ENCODE results near the gene LRFN2. TPM values are rescaled to one million over a fixed set of nuclear protein-coding genes. Genes with fewer than 3 reads are reported as not detected.

The LRFN2 gene
- total and polyA plus RNA-seq, 4 donors = under 0.01 to 0.01 TPM; not detected in 2

DNA sequence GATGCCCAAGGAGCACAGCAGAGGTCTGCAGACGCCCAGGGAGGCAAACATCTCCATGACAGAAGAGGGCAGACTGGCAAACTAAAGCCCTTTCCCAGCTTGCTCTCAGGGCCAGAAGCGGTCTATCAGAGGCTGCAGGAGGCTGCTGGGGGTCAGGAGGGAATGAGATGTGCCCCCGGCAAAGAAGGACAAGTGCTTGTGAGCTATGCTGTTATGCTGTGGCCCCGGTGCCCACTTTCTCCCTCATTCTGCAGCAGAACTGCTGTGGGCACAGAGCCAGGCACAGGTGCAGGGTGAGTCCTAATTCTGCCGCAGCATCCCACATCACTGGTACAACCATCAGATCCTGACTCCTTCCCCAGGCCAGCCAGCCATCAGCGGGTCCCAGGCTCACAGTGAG lies 46.4 kb downstream of the LRFN2 start:
- DNase-seq (ENCODE audit: low spot score) = no peak
- WGBS = 84% methylated on average over 6 of the region's 6 CpGs
- Histone ChIP-seq H3K4me3 (ENCODE audit: low read depth in 1 of 3, low read length in 3 of 3) (no peak overlapping the region), H3K4me1 (ENCODE audit: control insufficient read depth in 4 of 4, insufficient read depth in 4 of 4, low read length in 3 of 4) (no peaks in the 10 kb centered on the region), H3K9me3 (ENCODE audit: control insufficient read depth in 4 of 4, low read length in 3 of 4) (no peaks in the 10 kb centered on the region), H3K27ac (ENCODE audit: low read depth in 1 of 2, low read length in 2 of 2) (no peak overlapping the region), H3K36me3 (ENCODE audit: control insufficient read depth in 4 of 4, insufficient read depth in 3 of 4, low read depth in 1 of 4, low read length in 3 of 4) (no peaks in the 10 kb centered on the region), H3K9ac (ENCODE audit: low read depth in 1 of 2, low read length in 2 of 2) (no peak overlapping the region), H3K27me3 (ENCODE audit: control insufficient read depth in 4 of 4, insufficient read depth in 4 of 4, low read length in 3 of 4) (no peaks in the 10 kb centered on the region)
- TF ChIP-seq HNF4A (conservative IDR thresholded peaks at IDR 0.05) (no peak), TAF1 (conservative IDR thresholded peaks at IDR 0.05) (no peak), NR2F2 (IDR thresholded peaks at IDR 0.05) (no peak), RAD21 (IDR thresholded peaks at IDR 0.05) (no peak), CTCF (IDR thresholded peaks at IDR 0.05; ENCODE audit: low read depth, low read length, missing input control) (no peak), SP1 (IDR thresholded peaks at IDR 0.05) (no peak), JUND (IDR thresholded peaks at IDR 0.05) (no peak), RXRA (IDR thresholded peaks at IDR 0.05) (no peak), FOXA1 (IDR thresholded peaks at IDR 0.05) (no peak), GABPA (IDR thresholded peaks at IDR 0.05 in 1 of 2, conservative IDR thresholded peaks at IDR 0.05 in 1 of 2) (no peak), EGR1 (IDR thresholded peaks at IDR 0.05; ENCODE audit: low read depth in 2 of 2) (no peak), YY1 (IDR thresholded peaks at IDR 0.05) (no peak)
- TF ChIP-seq, protein P1, sequence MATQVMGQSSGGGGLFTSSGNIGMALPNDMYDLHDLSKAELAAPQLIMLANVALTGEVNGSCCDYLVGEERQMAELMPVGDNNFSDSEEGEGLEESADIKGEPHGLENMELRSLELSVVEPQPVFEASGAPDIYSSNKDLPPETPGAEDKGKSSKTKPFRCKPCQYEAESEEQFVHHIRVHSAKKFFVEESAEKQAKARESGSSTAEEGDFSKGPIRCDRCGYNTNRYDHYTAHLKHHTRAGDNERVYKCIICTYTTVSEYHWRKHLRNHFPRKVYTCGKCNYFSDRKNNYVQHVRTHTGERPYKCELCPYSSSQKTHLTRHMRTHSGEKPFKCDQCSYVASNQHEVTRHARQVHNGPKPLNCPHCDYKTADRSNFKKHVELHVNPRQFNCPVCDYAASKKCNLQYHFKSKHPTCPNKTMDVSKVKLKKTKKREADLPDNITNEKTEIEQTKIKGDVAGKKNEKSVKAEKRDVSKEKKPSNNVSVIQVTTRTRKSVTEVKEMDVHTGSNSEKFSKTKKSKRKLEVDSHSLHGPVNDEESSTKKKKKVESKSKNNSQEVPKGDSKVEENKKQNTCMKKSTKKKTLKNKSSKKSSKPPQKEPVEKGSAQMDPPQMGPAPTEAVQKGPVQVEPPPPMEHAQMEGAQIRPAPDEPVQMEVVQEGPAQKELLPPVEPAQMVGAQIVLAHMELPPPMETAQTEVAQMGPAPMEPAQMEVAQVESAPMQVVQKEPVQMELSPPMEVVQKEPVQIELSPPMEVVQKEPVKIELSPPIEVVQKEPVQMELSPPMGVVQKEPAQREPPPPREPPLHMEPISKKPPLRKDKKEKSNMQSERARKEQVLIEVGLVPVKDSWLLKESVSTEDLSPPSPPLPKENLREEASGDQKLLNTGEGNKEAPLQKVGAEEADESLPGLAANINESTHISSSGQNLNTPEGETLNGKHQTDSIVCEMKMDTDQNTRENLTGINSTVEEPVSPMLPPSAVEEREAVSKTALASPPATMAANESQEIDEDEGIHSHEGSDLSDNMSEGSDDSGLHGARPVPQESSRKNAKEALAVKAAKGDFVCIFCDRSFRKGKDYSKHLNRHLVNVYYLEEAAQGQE (IDR thresholded peaks at IDR 0.05) = no peak
- TF ChIP-seq, protein P2, sequence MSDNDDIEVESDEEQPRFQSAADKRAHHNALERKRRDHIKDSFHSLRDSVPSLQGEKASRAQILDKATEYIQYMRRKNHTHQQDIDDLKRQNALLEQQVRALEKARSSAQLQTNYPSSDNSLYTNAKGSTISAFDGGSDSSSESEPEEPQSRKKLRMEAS (IDR thresholded peaks at IDR 0.05) = no peak

- Histone ChIP-seq H3K27me3 (ENCODE audit: control insufficient read depth in 4 of 4, insufficient read depth in 4 of 4, low read length in 3 of 4) (no peaks in the 10 kb centered on the region), H3K4me3 (ENCODE audit: low read depth in 1 of 3, low read length in 3 of 3) (no peak overlapping the region), H3K27ac (ENCODE audit: low read depth in 1 of 2, low read length in 2 of 2) (no peak overlapping the region), H3K9me3 (ENCODE audit: control insufficient read depth in 4 of 4, low read length in 3 of 4) (no peaks in the 10 kb centered on the region), H3K36me3 (ENCODE audit: control insufficient read depth in 4 of 4, insufficient read depth in 3 of 4, low read depth in 1 of 4, low read length in 3 of 4) (no peaks in the 10 kb centered on the region), H3K4me1 (ENCODE audit: control insufficient read depth in 4 of 4, insufficient read depth in 4 of 4, low read length in 3 of 4) (no peaks in the 10 kb centered on the region), H3K9ac (ENCODE audit: low read depth in 1 of 2, low read length in 2 of 2) (no peak overlapping the region)
- TF ChIP-seq HNF4A (conservative IDR thresholded peaks at IDR 0.05) (no peak), CTCF (IDR thresholded peaks at IDR 0.05; ENCODE audit: low read depth, low read length, missing input control) (no peak), SP1 (IDR thresholded peaks at IDR 0.05) (no peak), TAF1 (conservative IDR thresholded peaks at IDR 0.05) (no peak)
- DNase-seq (ENCODE audit: low spot score) = no peak
- 94% methylated on average over 7 of the region's 7 CpGs for whole genome bisulfite sequencing
Observed at GRCh38 chr6:40539853-40540252, 47.3 kb downstream of the LRFN2 start.
